K562 (cell line): ENCODE measurements around the gene TAS2R40. TPM values are rescaled to one million over a fixed set of nuclear protein-coding genes. Genes with fewer than 3 reads are reported as not detected.
A peak's percentile ranks its signal among the peaks of the same experiment; 100 is the strongest.

ENCODE experiments used
- ATAC-seq: fragments of 200-7000 bp; cut with Tn5 transposase; 3 replicates; pipeline ENCODE4 v1.9.1; 2020; ENCODE audit warnings: moderate library complexity
- BruUV-seq: library from RNA; stranded (reverse); fragments of 400-500 nt; replicated peaks from 2 replicates; lab custom pipeline; 2021; lab: Mats Ljungman, UMichigan
- CTCF ChIA-PET: fragments of 300-600 bp; formaldehyde crosslinking; extraction: SDS; loops from one replicate; lab custom pipeline; 2021; ENCODE audit warnings: low intra/inter-chr PET ratio; lab: Yijun Ruan, JAX
- POLR2A ChIA-PET: fragments of 300-600, 350-650 bp; sonication (Branson Sonifier 250); formaldehyde crosslinking; extraction: SDS; loops from one replicate; lab custom pipeline; 2021; ENCODE audit warnings: antibody characterized with exemption, inconsistent platforms; lab: Yijun Ruan, JAX
- DNase-seq, 4 experiments: peaks; one replicate each; pipeline versions ENCODE4 v3.0.0 to v3.0.0-alpha.2; 2011 to 2018; ENCODE audit warnings: low spot score in 3 of 4, mixed read lengths in 3 of 4; ENCODE audit errors: extremely low read depth in 1 of 4
- FAIRE-seq: peaks from 2 replicates; lab custom pipeline; 2011; peaks lifted over from hg19 to GRCh38; lab: Jason Lieb, UNC
- H2AFZ ChIP-seq: 2 replicates; pipeline ENCODE4 v1.6.0; 2011; ENCODE audit warnings: low read depth, low read length, control low read depth, inconsistent platforms
- H3K27ac ChIP-seq: fragments of 200-600 bp; 3 replicates; pipeline ENCODE4 v1.8.0; 2011; ENCODE audit warnings: low read depth, mild to moderate bottlenecking, control low read depth, inconsistent platforms, low read length, moderate library complexity, mixed read lengths; ENCODE audit errors: extremely low read depth
- H3K27me3 ChIP-seq, 2 experiments: fragments of 300-600 bp in 1 of 2; 2 replicates in 1 of 2; 3 replicates in 1 of 2; pipeline versions ENCODE4 v1.6.0 to v1.8.0; 2011; ENCODE audit warnings: inconsistent platforms in 2 of 2, low read length in 2 of 2, mild to moderate bottlenecking in 1 of 2, mixed read lengths in 1 of 2, moderate library complexity in 1 of 2; ENCODE audit not compliant: control insufficient read depth in 2 of 2, insufficient read depth in 2 of 2
- H3K36me3 ChIP-seq: fragments of 300-600 bp; 3 replicates; pipeline ENCODE4 v1.8.0; 2011; ENCODE audit warnings: mild to moderate bottlenecking, low read length, inconsistent platforms; ENCODE audit not compliant: control insufficient read depth, insufficient read depth
- H3K4me1 ChIP-seq, 2 experiments: fragments of 200-600 bp in 1 of 2; replicated peaks in 1 of 2; 2 replicates in 1 of 2; 3 replicates in 1 of 2; pipeline versions ENCODE4 v1.5.1 to v1.8.0; 2011; ENCODE audit warnings: inconsistent platforms in 2 of 2, low read length in 2 of 2, mild to moderate bottlenecking in 1 of 2, mixed read lengths in 1 of 2, moderate library complexity in 1 of 2; ENCODE audit not compliant: control insufficient read depth in 2 of 2, insufficient read depth in 2 of 2
- H3K4me2 ChIP-seq: 2 replicates; pipeline ENCODE4 v1.6.1; 2011; ENCODE audit warnings: low read length, control low read depth, inconsistent platforms, mixed read lengths; ENCODE audit not compliant: insufficient read depth
- H3K4me3 ChIP-seq: fragments of 200-600 bp; sonication (generic), shearing (Covaris generic); 2 replicates; pipeline ENCODE4 v1.5.1; 2016; ENCODE audit warnings: control low read depth, inconsistent platforms
- H3K79me2 ChIP-seq: fragments of 200-600 bp; 3 replicates; pipeline ENCODE4 v1.8.0; 2011; ENCODE audit warnings: low read length, inconsistent platforms; ENCODE audit not compliant: control insufficient read depth, insufficient read depth
- H3K9ac ChIP-seq, 2 experiments: 2 replicates each; pipeline versions ENCODE4 v1.6.0 to v1.6.1; 2011; ENCODE audit warnings: low read depth in 2 of 2, low read length in 2 of 2, control low read depth in 1 of 2, inconsistent platforms in 1 of 2, mild to moderate bottlenecking in 1 of 2, mixed read lengths in 1 of 2; ENCODE audit not compliant: insufficient read depth in 1 of 2
- H3K9me1 ChIP-seq: one replicate; pipeline ENCODE4 v1.6.0; 2011; ENCODE audit warnings: inconsistent platforms, mild to moderate bottlenecking, low read length, moderate library complexity; ENCODE audit not compliant: control insufficient read depth, insufficient read depth
- H3K9me3 ChIP-seq: replicated peaks from 2 replicates; pipeline ENCODE4 v1.5.1; 2011; ENCODE audit warnings: low read depth, low read length, inconsistent platforms; ENCODE audit not compliant: control insufficient read depth, insufficient read depth
- H4K20me1 ChIP-seq: replicated peaks from 2 replicates; pipeline ENCODE4 v1.6.1; 2011; ENCODE audit warnings: low read length, inconsistent platforms, mixed read lengths; ENCODE audit not compliant: control insufficient read depth, insufficient read depth
- CBFA2T2 ChIP-seq: fragments of 450-650 bp; conservative IDR thresholded peaks from 2 replicates; pipeline ENCODE4 v1.6.1; 2017; ENCODE audit warnings: mild to moderate bottlenecking
- CCAR2 ChIP-seq: fragments of 200-400 bp; formaldehyde crosslinking; IDR thresholded peaks from 2 replicates; pipeline ENCODE4 v1.6.1; 2017; ENCODE audit warnings: mild to moderate bottlenecking, low read depth, low read length
- CCNT2 ChIP-seq: IDR thresholded peaks from 2 replicates; pipeline ENCODE4 v1.6.1; 2011; ENCODE audit warnings: borderline replicate concordance, low read depth, mild to moderate bottlenecking, moderate library complexity, mixed read lengths, low read length; ENCODE audit not compliant: insufficient read length; ENCODE audit errors: extremely low read depth
- DPF2 ChIP-seq: fragments of 450-650 bp; IDR thresholded peaks from 2 replicates; pipeline ENCODE4 v1.6.1; 2016
- FOSL1 ChIP-seq: fragments of 200-800 bp; sonication (Bioruptor generic); conservative IDR thresholded peaks from 2 replicates; pipeline ENCODE4 v1.6.1; 2016; ENCODE audit warnings: missing genetic modification characterization, missing compliant biosample characterization
- HIVEP1 ChIP-seq: fragments of 250-450 bp; sonication (Bioruptor Pico); IDR thresholded peaks from 2 replicates; pipeline ENCODE4 v1.4.0; 2020; ENCODE audit warnings: mild to moderate bottlenecking
- HNRNPK ChIP-seq: fragments of 200-400 bp; formaldehyde crosslinking; IDR thresholded peaks from one replicate; pipeline ENCODE4 v1.6.1; 2018; ENCODE audit warnings: mild to moderate bottlenecking, low read depth, low read length; ENCODE audit not compliant: poor library complexity, severe bottlenecking
- MIER1 ChIP-seq: fragments of 450-650 bp; IDR thresholded peaks from 2 replicates; pipeline ENCODE4 v1.6.1; 2016; ENCODE audit warnings: antibody characterized with exemption, mild to moderate bottlenecking, low read depth
- NFIX ChIP-seq: fragments of 250-450 bp; sonication (Bioruptor Pico); IDR thresholded peaks from 2 replicates; pipeline ENCODE4 v1.4.0; 2020; ENCODE audit warnings: low read depth, mild to moderate bottlenecking, moderate library complexity
- PHF20 ChIP-seq: fragments of 450-650 bp; IDR thresholded peaks from 2 replicates; pipeline ENCODE4 v1.6.1; 2018; ENCODE audit not compliant: partially characterized antibody
- RBM14 ChIP-seq: fragments of 200-400 bp; formaldehyde crosslinking; IDR thresholded peaks from 2 replicates; pipeline ENCODE4 v1.6.1; 2018; ENCODE audit warnings: low read depth, mild to moderate bottlenecking, low read length, moderate library complexity, borderline replicate concordance; ENCODE audit not compliant: insufficient read depth
- ZNF143 ChIP-seq: sonication (generic); formaldehyde crosslinking; IDR thresholded peaks from 2 replicates; pipeline ENCODE4 v1.9.0; 2022; ENCODE audit warnings: mild to moderate bottlenecking, missing genetic modification reagents
- ZNF263 ChIP-seq: sonication (generic); formaldehyde crosslinking; IDR thresholded peaks from 2 replicates; pipeline ENCODE4 v1.8.0; 2022; ENCODE audit warnings: mild to moderate bottlenecking, missing genetic modification reagents, borderline replicate concordance
- ZNF75A ChIP-seq: fragments of 450-650 bp; formaldehyde crosslinking; IDR thresholded peaks from 2 replicates; pipeline ENCODE4 v1.4.0; 2020; ENCODE audit warnings: mild to moderate bottlenecking
- WGBS: fragments of 100-300 bp; shearing (Covaris generic); methylation state at CpG from one replicate; pipeline ENCODE4 v1.1.6; 2016; ENCODE audit warnings: low coverage, mixed read lengths; ENCODE audit not compliant: insufficient coverage; ENCODE audit errors: missing lambda C conversion rate; 5-methylcytosine and 5-hydroxymethylcytosine counted together
- in situ Hi-C: fragments of 300-500 bp; cut with MboI; formaldehyde crosslinking; loops from 4 replicates; pipeline ENCODE4 v1.15.0; 2018; ENCODE audit warnings: inconsistent platforms, mixed read lengths
- intact Hi-C: fragments of 100-400 bp; cut with micrococcal nuclease; formaldehyde crosslinking; loops from 2 replicates; pipeline ENCODE4 v1.14.2; 2022
- polyA plus RNA-seq, 8 experiments: library from polyadenylated mRNA; depleted of rRNA in 4 of 8; stranded (reverse) in 5 of 8; unstranded in 3 of 8; fragments of >200 nt; fragmentation: Nextera tagmentation in 2 of 8; fragmentation: Illumina TruSeq in 1 of 8; extraction: Ambion mirVana in 2 of 8; extraction: Trizol in 1 of 8; gene quantifications; 2 replicates each; pipeline versions ENCODE4 v1.2.1 to v1.2.3, GENCODE V29; 2011 to 2014; ENCODE audit warnings: inconsistent platforms in 1 of 8, missing spikeins in 1 of 8
- total RNA-seq, 7 experiments: library from RNA; depleted of rRNA in 6 of 7; stranded (reverse); fragments of >200 nt in 6 of 7; fragmentation: Illumina TruSeq in 2 of 7; extraction: Trizol in 2 of 7; gene quantifications; 2 replicates each; pipeline versions ENCODE4 v1.2.1 to v1.2.3, GENCODE V29; 2011 to 2021; ENCODE audit warnings: low replicate concordance in 1 of 7
- TF ChIP-seq, protein P1 (sequence below): fragments of 150-350 bp; conservative IDR thresholded peaks from 2 replicates; pipeline ENCODE4 v1.6.1; 2014; ENCODE audit warnings: low read length
- TF ChIP-seq, protein P2 (sequence below): fragments of 250-450 bp; sonication (Bioruptor Pico); IDR thresholded peaks from 2 replicates; pipeline ENCODE4 v1.5.0; 2021

TAS2R40 gene
- total and polyA plus RNA-seq, 9 of the 15 experiments (the other 6 are each of a cell fraction or from before 2014, with no cell fraction given), result not detected

DNA sequence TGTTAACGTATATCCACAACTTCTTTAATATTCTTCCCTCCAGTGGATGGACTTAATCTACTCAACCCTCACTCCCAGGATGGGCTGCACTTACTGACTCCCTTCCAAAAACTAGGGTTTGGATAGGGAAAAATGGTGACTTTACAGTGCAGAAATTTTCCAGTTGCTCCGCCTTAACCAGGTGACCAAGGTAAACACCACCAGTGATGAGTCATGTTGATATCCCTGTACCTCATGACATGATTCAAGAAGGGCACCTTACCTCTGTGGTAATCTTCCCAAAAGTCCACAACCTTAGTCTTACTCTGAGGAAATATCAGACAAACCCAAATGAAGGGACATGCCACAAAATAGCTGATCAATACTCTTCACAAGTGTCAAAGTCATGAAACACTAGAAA lies 37.9 kb downstream of the TAS2R40 start:
- Histone ChIP-seq H3K36me3 (peaks cover 4% of the 10 kb centered on the region; the same call in 2 of the 3 replicates), H3K9ac (no peak overlapping the region), H3K4me3 (no peak overlapping the region), H3K9me3 (no peaks in the 10 kb centered on the region), H3K9me1 (peaks cover 5% of the 10 kb centered on the region), H2AFZ (peak overlapping the region; percentile 95), H3K4me2 (0 out of 2 replicates have a peak overlapping the region, but pooled peaks have one; percentile 2), H3K27ac (no peak overlapping the region), H3K79me2 (peaks cover 21% of the 10 kb centered on the region), H3K27me3 (no peaks in the 10 kb centered on the region), H3K4me1 (peaks cover 23 to 57% of the 10 kb centered on the region in 2 experiments), H4K20me1 (no peaks in the 10 kb centered on the region)
- in situ Hi-C loops (no loop called here), intact Hi-C loops (no loop called here)
- BruUV-seq, result no TSS peak
- 78% methylated on average over 2 of the region's 2 CpGs for WGBS
- ATAC-seq (no peak), DNase-seq (peak in 2 of 4 experiments; percentile 31 to 39), FAIRE-seq (no peak)
- ChIA-PET CTCF (no interaction called here), POLR2A (interaction anchor here (0.6 kb wide), 1 partner anchor 12 kb away, joined by 3 read pairs; no protein-coding TSS in a partner anchor)
- TF ChIP-seq DPF2 (peak; percentile 47; the same call in 1 of the 2 replicates), ZNF143 (no peak), MIER1 (no peak), RBM14 (no peak), CCAR2 (no peak), HNRNPK (no peak), HIVEP1 (CRISPR knock-in tag) (no peak), NFIX (no peak), CBFA2T2 (no peak), ZNF75A (no peak), CCNT2 (no peak), PHF20 (no peak), FOSL1 (tag) (peak; percentile 33; the same call in 1 of the 2 replicates), ZNF263 (CRISPR knock-in tag) (no peak)
- TF ChIP-seq, protein P1, sequence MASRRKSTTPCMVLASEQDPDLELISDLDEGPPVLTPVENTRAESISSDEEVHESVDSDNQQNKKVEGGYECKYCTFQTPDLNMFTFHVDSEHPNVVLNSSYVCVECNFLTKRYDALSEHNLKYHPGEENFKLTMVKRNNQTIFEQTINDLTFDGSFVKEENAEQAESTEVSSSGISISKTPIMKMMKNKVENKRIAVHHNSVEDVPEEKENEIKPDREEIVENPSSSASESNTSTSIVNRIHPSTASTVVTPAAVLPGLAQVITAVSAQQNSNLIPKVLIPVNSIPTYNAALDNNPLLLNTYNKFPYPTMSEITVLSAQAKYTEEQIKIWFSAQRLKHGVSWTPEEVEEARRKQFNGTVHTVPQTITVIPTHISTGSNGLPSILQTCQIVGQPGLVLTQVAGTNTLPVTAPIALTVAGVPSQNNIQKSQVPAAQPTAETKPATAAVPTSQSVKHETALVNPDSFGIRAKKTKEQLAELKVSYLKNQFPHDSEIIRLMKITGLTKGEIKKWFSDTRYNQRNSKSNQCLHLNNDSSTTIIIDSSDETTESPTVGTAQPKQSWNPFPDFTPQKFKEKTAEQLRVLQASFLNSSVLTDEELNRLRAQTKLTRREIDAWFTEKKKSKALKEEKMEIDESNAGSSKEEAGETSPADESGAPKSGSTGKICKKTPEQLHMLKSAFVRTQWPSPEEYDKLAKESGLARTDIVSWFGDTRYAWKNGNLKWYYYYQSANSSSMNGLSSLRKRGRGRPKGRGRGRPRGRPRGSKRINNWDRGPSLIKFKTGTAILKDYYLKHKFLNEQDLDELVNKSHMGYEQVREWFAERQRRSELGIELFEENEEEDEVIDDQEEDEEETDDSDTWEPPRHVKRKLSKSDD, result no peak
- TF ChIP-seq, protein P2, sequence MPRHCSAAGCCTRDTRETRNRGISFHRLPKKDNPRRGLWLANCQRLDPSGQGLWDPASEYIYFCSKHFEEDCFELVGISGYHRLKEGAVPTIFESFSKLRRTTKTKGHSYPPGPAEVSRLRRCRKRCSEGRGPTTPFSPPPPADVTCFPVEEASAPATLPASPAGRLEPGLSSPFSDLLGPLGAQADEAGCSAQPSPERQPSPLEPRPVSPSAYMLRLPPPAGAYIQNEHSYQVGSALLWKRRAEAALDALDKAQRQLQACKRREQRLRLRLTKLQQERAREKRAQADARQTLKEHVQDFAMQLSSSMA, result no peak
